IMR-90 (cell line): Measurements from ENCODE around the gene UBTD1.

Experiments
- BHLHE40 ChIP-seq: fragments of 150-350 bp; IDR thresholded peaks from 2 replicates; pipeline ENCODE4 v1.6.1; 2016; ENCODE audit warnings: mild to moderate bottlenecking, low read depth, low read length
- CHD1 ChIP-seq: IDR thresholded peaks from 2 replicates; pipeline ENCODE4 v1.6.1; 2012; ENCODE audit warnings: low read depth, low read length, improper control_type of control experiment
- ELK1 ChIP-seq: fragments of 150-350 bp; IDR thresholded peaks from 2 replicates; pipeline ENCODE4 v1.6.1; 2016; ENCODE audit warnings: low read depth, mild to moderate bottlenecking, low read length, moderate library complexity, borderline replicate concordance
- MXI1 ChIP-seq: IDR thresholded peaks from 2 replicates; pipeline ENCODE4 v1.6.1; 2012; ENCODE audit warnings: low read depth, mild to moderate bottlenecking, low read length, moderate library complexity, borderline replicate concordance
- POLR2A ChIP-seq: IDR thresholded peaks from 2 replicates; pipeline ENCODE4 v1.6.1; 2012; ENCODE audit warnings: mild to moderate bottlenecking, low read depth, low read length
- RAD21 ChIP-seq: IDR thresholded peaks from 2 replicates; pipeline ENCODE4 v1.6.1; 2012; ENCODE audit warnings: low read length, improper control_type of control experiment
- SMC3 ChIP-seq: fragments of 150-350 bp; IDR thresholded peaks from 2 replicates; pipeline ENCODE4 v1.6.1; 2016; ENCODE audit warnings: low read depth, mild to moderate bottlenecking, antibody characterized with exemption, low read length, moderate library complexity
- USF2 ChIP-seq: fragments of 150-350 bp; IDR thresholded peaks from 2 replicates; pipeline ENCODE4 v1.6.1; 2017; ENCODE audit warnings: mild to moderate bottlenecking, antibody characterized with exemption, low read length, low read depth
- TF ChIP-seq, protein P1 (sequence below): conservative IDR thresholded peaks from 2 replicates; pipeline ENCODE4 v1.5.1; 2012; ENCODE audit warnings: mild to moderate bottlenecking, low read depth, low read length, improper control_type of control experiment

- TF ChIP-seq BHLHE40: no peak
- TF ChIP-seq, protein P1, sequence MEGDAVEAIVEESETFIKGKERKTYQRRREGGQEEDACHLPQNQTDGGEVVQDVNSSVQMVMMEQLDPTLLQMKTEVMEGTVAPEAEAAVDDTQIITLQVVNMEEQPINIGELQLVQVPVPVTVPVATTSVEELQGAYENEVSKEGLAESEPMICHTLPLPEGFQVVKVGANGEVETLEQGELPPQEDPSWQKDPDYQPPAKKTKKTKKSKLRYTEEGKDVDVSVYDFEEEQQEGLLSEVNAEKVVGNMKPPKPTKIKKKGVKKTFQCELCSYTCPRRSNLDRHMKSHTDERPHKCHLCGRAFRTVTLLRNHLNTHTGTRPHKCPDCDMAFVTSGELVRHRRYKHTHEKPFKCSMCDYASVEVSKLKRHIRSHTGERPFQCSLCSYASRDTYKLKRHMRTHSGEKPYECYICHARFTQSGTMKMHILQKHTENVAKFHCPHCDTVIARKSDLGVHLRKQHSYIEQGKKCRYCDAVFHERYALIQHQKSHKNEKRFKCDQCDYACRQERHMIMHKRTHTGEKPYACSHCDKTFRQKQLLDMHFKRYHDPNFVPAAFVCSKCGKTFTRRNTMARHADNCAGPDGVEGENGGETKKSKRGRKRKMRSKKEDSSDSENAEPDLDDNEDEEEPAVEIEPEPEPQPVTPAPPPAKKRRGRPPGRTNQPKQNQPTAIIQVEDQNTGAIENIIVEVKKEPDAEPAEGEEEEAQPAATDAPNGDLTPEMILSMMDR: no peak
- TF ChIP-seq POLR2A: no peak
- TF ChIP-seq MXI1: no peak
- no peak for TF ChIP-seq RAD21
- no peak for TF ChIP-seq ELK1
- TF ChIP-seq SMC3: no peak
- TF ChIP-seq CHD1: no peak
- no peak for TF ChIP-seq USF2
Measured at GRCh38 chr10:97547962-97548361, 49.2 kb downstream of the UBTD1 start.
